GM21390 (cell line): ENCODE results near the gene SLC27A6.

Source experiments
- ATAC-seq: cut with Tn5 transposase; IDR thresholded peaks from one replicate; pipeline ENCODE4 v1.9.1; 2021; ENCODE audit not compliant: unreplicated experiment

Gene SLC27A6

DNA sequence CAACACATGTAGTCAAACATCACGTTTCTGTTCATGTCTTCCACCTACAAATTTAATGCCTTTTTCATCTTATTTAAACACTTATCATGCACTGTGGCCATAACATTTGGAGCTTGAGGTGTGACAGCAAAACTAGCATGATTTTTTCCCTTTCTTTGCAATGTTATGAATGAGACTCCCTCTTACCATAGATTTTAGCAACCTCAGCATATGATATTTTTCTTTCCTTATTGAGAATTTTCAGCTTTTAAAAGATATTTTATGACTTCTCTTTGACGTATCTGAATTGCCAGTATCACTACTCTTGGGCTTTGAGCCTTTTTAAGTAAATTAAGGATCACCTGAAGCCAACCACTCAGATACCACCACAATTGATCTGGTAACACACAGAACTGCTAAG, 96.6 kb downstream of the SLC27A6 start:
- ATAC-seq, result no peak

DNA sequence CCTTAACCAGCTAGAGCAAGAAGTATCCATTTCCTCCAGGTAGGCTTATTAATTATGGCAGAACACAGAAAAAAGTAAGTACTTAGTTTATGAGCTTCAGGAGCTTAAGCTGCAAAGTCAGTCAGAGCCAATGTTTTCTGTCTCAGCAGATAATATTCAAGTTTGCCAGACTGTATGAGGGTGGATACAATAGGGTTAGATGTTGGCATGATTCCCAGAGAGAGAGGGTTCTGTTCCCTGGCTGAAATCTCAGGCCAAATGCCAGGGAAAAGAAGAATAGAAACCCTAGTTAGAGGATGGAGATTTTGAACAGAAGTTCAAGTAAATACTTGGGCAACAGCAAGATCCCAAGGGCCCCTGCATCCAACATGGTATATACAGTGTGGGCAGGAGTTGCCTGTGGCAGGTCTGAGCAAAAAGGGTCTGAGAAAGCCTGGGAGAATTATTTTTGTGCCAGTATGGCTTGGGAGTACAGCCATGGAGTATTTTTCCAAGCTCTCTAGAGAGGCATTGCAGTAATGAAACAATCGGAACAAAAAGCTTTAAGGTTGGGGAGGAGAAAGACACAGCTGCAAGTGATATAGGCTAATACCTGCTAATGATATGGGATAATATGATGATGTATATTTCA, 98.3 kb downstream of the SLC27A6 start:
- ATAC-seq, result no peak

DNA sequence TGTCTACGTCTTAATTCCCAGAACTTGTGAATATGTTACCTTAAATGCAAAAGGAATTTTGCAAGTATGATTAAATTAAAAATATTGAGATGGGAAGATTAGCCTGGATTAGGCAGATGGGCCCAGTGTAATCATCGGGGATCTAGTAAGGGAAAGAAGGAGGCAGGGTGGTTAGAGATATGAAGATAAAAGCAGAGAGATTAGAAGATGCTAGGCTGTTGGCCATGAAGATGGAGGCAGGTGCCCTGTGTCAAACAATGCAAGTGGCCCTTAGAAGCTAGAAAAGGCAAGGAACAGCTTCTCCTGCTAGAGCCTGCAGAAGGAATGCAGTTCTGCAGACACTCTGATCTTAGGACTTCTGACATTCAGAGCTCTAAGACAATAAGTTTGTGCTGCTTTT, 100.4 kb downstream of the SLC27A6 start:
- no peak for ATAC-seq

DNA sequence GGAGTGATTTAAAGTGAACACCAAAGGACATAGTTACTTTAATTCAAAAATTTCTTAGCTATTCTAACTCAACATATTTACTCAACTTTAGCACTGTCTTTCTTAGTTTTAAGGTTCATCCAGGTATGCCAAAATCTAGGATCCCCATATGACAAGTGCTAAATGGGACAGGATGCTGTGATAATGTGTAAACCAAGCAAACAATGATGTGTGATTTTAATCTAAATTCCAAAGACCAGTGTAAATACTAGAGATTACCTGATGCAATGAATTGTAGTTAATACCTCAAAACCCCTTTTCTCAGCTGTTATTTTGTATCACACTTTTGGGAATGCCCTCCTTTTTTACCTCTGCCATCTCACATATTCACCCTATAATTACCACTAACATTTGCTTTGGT, 102.5 kb downstream of the SLC27A6 start:
- no peak for ATAC-seq

DNA sequence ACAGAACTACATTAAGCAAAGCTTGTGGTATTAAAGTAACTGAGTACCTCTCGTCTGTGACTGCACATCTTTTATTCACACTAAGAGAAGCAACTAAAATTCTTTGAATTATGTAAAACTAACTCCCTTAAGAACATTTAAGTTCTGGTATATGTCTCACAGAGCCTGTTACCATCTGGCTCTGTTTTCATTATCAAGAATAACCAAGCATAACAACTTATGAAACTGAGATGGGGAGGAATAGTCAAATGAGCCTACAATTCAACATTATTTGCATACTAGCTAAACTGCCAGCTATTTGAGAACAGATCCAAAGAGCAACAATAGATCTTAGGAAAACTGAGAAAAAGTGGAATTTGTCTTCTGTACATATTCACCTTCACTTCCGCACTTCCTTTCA, 104.0 kb downstream of the SLC27A6 start:
- peak; percentile 81 for ATAC-seq

DNA sequence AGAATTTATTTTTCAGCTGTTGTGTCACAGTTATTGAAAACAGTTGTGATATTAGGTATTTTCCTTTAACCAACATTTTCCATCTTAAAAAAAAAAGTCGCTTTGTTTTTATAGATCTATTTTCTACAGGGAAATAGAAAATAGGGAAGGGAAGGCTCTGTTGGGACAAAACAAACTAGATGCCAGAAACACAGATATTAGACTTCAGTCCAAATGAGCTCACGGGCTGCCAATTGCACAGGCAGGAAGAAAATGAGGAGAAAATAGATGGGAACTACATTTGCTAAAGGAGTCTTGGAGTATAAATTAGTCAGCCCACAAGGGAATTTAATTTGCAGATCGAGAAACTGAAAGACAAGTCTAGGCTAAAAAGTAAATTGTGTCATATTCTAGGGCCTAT, 107.8 kb downstream of the SLC27A6 start:
- ATAC-seq, result no peak

DNA sequence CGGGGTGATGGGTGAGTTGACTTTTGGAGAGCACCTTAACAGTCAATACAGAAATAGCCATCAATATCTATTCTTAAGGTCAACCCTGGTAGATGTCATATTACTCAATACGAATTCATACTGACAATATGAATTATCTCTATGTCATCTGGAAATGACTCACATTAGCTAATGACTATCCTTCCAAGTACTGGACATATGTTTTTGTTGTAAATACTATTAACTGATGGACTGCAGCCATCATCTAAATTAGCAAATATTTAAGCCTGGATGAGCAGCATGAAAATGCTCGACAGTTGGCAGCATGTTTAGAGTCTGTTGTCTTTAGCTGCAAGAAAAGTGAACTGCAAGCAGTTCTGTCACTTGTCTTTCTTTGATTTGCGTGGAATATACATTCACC, 109.6 kb downstream of the SLC27A6 start:
- ATAC-seq, result no peak

DNA sequence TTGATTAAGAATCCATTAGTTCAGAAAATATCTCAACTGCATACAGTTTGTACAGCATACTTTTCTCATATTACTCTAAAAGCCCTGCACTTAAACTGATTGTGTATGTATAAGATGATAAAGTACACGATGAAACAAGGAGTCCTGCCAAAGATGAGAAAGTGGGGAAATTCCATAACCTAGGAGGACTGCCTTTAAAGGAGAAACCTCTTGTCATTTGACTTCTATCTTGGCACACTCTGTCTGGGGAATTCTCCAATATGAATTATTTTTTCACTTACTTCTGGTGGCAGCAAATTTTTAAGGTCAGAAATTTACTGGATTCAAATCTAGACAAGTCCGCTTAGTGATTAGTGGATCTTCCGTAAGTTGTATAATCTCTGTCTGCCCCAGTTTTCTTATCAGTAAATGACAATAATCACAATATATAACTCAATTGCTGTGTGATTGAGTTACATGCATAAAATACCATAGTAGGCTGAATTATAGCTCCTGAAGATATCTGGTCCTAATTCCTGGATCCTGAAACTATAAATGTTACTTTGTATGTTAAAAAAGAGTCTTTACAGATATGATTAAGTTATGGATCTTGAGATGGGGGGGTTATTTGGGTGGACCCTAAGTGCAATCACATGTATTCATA, 112.3 kb downstream of the SLC27A6 start:
- ATAC-seq, result no peak

DNA sequence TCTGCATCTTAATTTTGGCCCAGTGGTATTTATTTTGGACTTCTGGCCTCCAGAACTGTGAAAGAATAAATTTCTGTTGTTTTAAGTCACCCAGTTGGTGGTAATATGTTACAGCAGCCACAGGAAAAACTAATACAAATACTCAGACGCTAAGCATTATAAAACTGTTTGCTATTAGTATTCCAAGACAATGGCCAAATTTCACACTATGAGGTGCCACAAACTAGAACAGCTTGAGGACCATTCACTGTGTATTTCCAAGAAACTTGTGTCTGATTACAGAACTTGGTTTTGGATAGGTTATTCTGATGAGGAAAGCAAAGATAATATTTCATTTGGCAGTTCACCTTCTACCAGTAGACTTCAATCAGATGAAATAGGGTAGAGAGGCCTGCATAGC, 113.0 kb downstream of the SLC27A6 start:
- no peak for ATAC-seq

DNA sequence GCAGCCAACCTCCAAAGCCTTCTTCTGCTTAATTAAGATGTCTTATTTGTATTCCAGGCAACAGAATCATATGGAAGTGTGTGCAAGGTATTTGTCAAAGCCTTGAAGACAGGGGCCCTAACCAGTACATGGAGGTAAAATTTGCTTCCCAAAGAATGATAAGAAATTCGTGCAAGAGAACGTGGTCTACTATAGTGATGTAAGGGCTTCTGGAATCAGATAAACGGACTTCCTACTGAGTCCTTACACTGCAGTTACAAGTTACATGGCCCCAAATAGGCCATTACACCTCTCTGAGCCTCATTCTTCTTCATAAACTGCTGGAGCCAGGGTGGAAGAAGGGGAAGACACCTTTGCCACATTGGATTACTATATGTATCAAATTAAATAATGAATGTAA, 113.4 kb downstream of the SLC27A6 start:
- no peak for ATAC-seq

DNA sequence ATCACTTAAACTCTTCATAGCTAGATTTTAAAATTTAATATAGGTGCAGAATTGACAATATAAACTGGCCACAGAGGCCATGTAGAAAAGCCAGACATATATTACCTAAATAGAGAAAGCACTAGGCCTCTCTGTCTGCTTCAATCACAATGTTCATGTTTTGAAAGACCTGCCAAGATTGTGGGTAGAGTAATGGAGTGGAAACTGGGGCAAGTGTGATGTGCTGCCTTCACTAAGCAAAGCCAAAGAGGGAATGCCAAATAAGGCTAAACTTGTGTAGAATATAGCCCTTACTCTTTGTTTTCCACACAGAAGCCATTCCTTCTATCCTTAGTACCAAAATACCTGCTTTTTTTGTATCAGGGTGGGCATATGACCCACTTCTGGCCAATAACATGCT, 114.2 kb downstream of the SLC27A6 start:
- no peak for ATAC-seq

DNA sequence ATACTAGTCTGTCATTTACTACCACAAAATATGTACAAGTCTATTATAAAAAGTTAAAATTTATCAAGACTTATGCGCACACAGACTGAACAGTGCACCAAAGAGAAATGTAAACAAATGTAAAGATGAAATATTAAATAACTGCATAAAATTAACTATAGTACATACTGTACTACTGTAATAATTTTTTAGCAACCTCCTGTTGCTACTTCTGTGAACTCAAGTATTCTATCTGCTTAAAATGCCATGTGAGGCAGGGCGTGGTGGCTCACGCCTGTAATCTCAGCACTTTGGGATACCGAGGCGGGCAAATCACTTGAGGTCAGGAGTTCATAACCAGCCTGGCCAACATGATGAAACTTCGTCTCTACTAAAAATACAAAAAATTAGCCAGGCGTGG, 115.5 kb downstream of the SLC27A6 start:
- no peak for ATAC-seq

DNA sequence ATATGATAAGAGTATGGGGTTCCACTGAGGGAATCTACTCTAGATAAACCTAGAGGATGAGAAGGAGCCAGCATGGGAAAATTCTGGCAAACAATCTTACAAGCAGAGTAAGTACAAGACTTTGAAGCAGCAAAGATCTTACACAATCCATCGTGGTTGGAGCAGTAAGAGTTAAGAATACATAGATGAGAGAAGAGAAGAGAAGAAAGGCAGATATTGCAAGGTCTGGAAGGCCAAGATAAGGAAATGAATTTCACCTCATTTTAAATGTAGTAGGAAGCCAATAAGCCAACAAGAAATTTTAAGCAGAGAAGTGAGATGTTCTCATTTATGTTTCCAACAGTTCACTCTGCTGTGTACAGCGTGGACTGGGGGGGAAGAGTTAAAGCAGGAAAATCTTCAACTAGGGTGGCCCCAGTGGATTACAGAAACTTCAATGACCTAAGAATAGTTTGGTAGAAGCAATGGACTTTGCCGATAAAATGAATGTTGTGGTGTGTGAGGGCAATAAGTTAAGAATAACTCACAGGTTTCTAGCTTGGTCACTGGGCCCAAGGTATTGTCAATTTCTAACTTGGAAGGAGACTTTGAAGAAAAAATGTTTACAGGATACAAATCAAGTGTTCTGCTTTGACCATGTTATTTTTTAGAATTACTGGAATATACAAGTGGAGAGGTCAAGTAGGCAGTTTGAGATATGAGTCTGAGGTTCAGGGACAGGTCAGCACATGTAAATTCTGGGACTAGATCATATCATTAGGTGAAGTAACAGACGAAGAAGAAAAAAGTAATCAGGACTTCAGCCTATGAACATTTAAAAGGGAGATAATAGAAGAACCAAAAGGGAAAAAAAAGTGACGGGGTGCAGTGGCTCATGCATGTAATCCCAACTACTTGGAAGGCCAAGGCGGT, 117.2 kb downstream of the SLC27A6 start:
- no peak for ATAC-seq
